HEK293 (cell line): ENCODE measurements around the gene FBXO42.

ENCODE experiments used
- BCL11B ChIP-seq: fragments of 450-650 bp; formaldehyde crosslinking; IDR thresholded peaks from 2 replicates; pipeline ENCODE4 v1.5.1; 2016; ENCODE audit warnings: low read depth, missing biosample characterization, missing genetic modification characterization
- GLI2 ChIP-seq: fragments of 450-650 bp; formaldehyde crosslinking; IDR thresholded peaks from 2 replicates; pipeline ENCODE4; 2017; ENCODE audit warnings: missing biosample characterization, missing genetic modification characterization, low read depth, borderline replicate concordance
- GLI4 ChIP-seq: fragments of 450-650 bp; formaldehyde crosslinking; IDR thresholded peaks from 2 replicates; pipeline ENCODE4 v1.5.1; 2016; ENCODE audit warnings: missing biosample characterization, missing genetic modification characterization
- HIC1 ChIP-seq: fragments of 450-650 bp; formaldehyde crosslinking; IDR thresholded peaks from 2 replicates; pipeline ENCODE4 v1.5.1; 2016; ENCODE audit warnings: missing biosample characterization, missing genetic modification characterization
- KLF10 ChIP-seq: fragments of 450-650 bp; IDR thresholded peaks from 2 replicates; pipeline ENCODE4 v1.5.1; 2018; ENCODE audit warnings: missing biosample characterization, mild to moderate bottlenecking, missing genetic modification characterization
- KLF9 ChIP-seq: fragments of 450-650 bp; formaldehyde crosslinking; IDR thresholded peaks from 2 replicates; pipeline ENCODE4 v1.5.1; 2016; ENCODE audit warnings: missing biosample characterization, missing genetic modification characterization, low read depth
- MYNN ChIP-seq: fragments of 450-650 bp; formaldehyde crosslinking; IDR thresholded peaks from 2 replicates; pipeline ENCODE4 v1.5.1; 2016; ENCODE audit warnings: missing biosample characterization, missing genetic modification characterization, borderline replicate concordance
- SP7 ChIP-seq: fragments of 450-650 bp; formaldehyde crosslinking; IDR thresholded peaks from 2 replicates; pipeline ENCODE4 v1.5.1; 2016; ENCODE audit warnings: missing biosample characterization, missing genetic modification characterization
- WT1 ChIP-seq: fragments of 450-650 bp; formaldehyde crosslinking; IDR thresholded peaks from 2 replicates; pipeline ENCODE4 v1.5.1; 2016; ENCODE audit warnings: missing biosample characterization, missing genetic modification characterization
- ZBTB10 ChIP-seq: fragments of 450-650 bp; formaldehyde crosslinking; IDR thresholded peaks from 2 replicates; pipeline ENCODE4 v1.5.1; 2016; ENCODE audit warnings: missing biosample characterization, missing genetic modification characterization
- ZBTB26 ChIP-seq: fragments of 450-650 bp; formaldehyde crosslinking; optimal IDR thresholded peaks from 2 replicates; pipeline ENCODE3; 2016; ENCODE audit warnings: missing biosample characterization, mild to moderate bottlenecking, missing genetic modification characterization
- ZBTB48 ChIP-seq: fragments of 450-650 bp; formaldehyde crosslinking; IDR thresholded peaks from 2 replicates; pipeline ENCODE4 v1.5.1; 2016; ENCODE audit warnings: missing biosample characterization, missing genetic modification characterization
- ZBTB7A ChIP-seq: fragments of 450-650 bp; formaldehyde crosslinking; IDR thresholded peaks from 2 replicates; pipeline ENCODE4 v1.5.1; 2016; ENCODE audit warnings: low read depth, missing biosample characterization, missing genetic modification characterization
- ZBTB8A ChIP-seq: fragments of 450-650 bp; formaldehyde crosslinking; IDR thresholded peaks from 2 replicates; pipeline ENCODE4 v1.5.1; 2016; ENCODE audit warnings: missing biosample characterization, missing genetic modification characterization
- ZFP3 ChIP-seq: fragments of 450-650 bp; formaldehyde crosslinking; IDR thresholded peaks from 2 replicates; pipeline ENCODE4 v1.5.1; 2016; ENCODE audit warnings: low read depth, missing biosample characterization, missing genetic modification characterization
- ZFP41 ChIP-seq: fragments of 450-650 bp; formaldehyde crosslinking; IDR thresholded peaks from 2 replicates; pipeline ENCODE4 v1.5.1; 2016; ENCODE audit warnings: missing biosample characterization, missing genetic modification characterization, borderline replicate concordance
- ZNF112 ChIP-seq: fragments of 450-650 bp; formaldehyde crosslinking; IDR thresholded peaks from 2 replicates; pipeline ENCODE4 v1.5.0; 2017; ENCODE audit warnings: missing biosample characterization, missing genetic modification characterization
- ZNF175 ChIP-seq: fragments of 450-650 bp; formaldehyde crosslinking; IDR thresholded peaks from 2 replicates; pipeline ENCODE4 v1.5.1; 2016; ENCODE audit warnings: missing biosample characterization, missing genetic modification characterization
- ZNF24 ChIP-seq: fragments of 450-650 bp; formaldehyde crosslinking; IDR thresholded peaks from 2 replicates; pipeline ENCODE4 v1.5.1; 2016; ENCODE audit warnings: missing biosample characterization, missing genetic modification characterization
- ZNF311 ChIP-seq: fragments of 450-650 bp; formaldehyde crosslinking; IDR thresholded peaks from 2 replicates; pipeline ENCODE4 v1.5.1; 2017; ENCODE audit warnings: missing biosample characterization, missing genetic modification characterization, borderline replicate concordance
- ZNF354C ChIP-seq: fragments of 450-650 bp; formaldehyde crosslinking; IDR thresholded peaks from 2 replicates; pipeline ENCODE4 v1.5.1; 2016; ENCODE audit warnings: missing biosample characterization, missing genetic modification characterization, low read depth, borderline replicate concordance
- ZNF366 ChIP-seq: fragments of 450-650 bp; formaldehyde crosslinking; conservative IDR thresholded peaks from 2 replicates; pipeline ENCODE4 v1.5.1; 2016; ENCODE audit warnings: missing biosample characterization, missing genetic modification characterization
- ZNF513 ChIP-seq: fragments of 450-650 bp; IDR thresholded peaks from 2 replicates; pipeline ENCODE4 v1.5.1; 2018; ENCODE audit warnings: missing biosample characterization, missing genetic modification characterization
- ZNF514 ChIP-seq: fragments of 450-650 bp; formaldehyde crosslinking; IDR thresholded peaks from 2 replicates; pipeline ENCODE4 v1.5.1; 2016; ENCODE audit warnings: missing biosample characterization, missing genetic modification characterization
- ZNF561 ChIP-seq: fragments of 450-650 bp; IDR thresholded peaks from 2 replicates; pipeline ENCODE4 v1.5.1; 2018; ENCODE audit warnings: missing biosample characterization, missing genetic modification characterization, borderline replicate concordance
- ZNF629 ChIP-seq: fragments of 450-650 bp; formaldehyde crosslinking; IDR thresholded peaks from 2 replicates; pipeline ENCODE4 v1.5.1; 2017; ENCODE audit warnings: missing biosample characterization, missing genetic modification characterization
- ZNF670 ChIP-seq: fragments of 450-650 bp; formaldehyde crosslinking; IDR thresholded peaks from 2 replicates; pipeline ENCODE4 v1.5.1; 2016; ENCODE audit warnings: missing biosample characterization, missing genetic modification characterization, low read depth
- ZNF76 ChIP-seq: fragments of 450-650 bp; formaldehyde crosslinking; IDR thresholded peaks from 2 replicates; pipeline ENCODE4; 2016; ENCODE audit warnings: low read depth, missing biosample characterization, missing genetic modification characterization, borderline replicate concordance
- ZNF792 ChIP-seq: fragments of 450-650 bp; formaldehyde crosslinking; IDR thresholded peaks from 2 replicates; pipeline ENCODE4 v1.5.1; 2016; ENCODE audit warnings: missing biosample characterization, missing genetic modification characterization

FBXO42 gene

GRCh38 chr1:16217061-16217785 is 135.1 kb downstream of the FBXO42 start (continued):
- TF ChIP-seq ZNF112 (tag by site-specific recombination) (no peak), WT1 (tag by site-specific recombination) (no peak), ZFP3 (no peak), KLF10 (tag by site-specific recombination) (0 out of 2 replicates have a peak, but pooled peaks have one; percentile 42), HIC1 (tag by site-specific recombination) (peak; percentile 96), SP7 (tag by site-specific recombination) (no peak), ZNF76 (tag by site-specific recombination) (peak; percentile 29; the same call in 1 of the 2 replicates), ZBTB26 (peak; percentile 56), ZFP41 (tag by site-specific recombination) (no peak), MYNN (tag by site-specific recombination) (no peak), ZBTB7A (tag by site-specific recombination) (no peak), ZBTB48 (tag by site-specific recombination) (no peak), ZNF354C (tag by site-specific recombination) (no peak), ZNF24 (tag by site-specific recombination) (no peak), ZNF670 (tag by site-specific recombination) (no peak), BCL11B (no peak), ZNF792 (no peak), ZNF366 (tag by site-specific recombination) (peak; percentile 50), GLI4 (tag by site-specific recombination) (no peak), ZBTB8A (tag by site-specific recombination) (peak; percentile 75), KLF9 (tag by site-specific recombination) (peak; percentile 96), ZBTB10 (tag by site-specific recombination) (0 out of 2 replicates have a peak, but pooled peaks have one; percentile 23), GLI2 (tag by site-specific recombination) (no peak), ZNF561 (tag by site-specific recombination) (no peak), ZNF514 (tag by site-specific recombination) (no peak), ZNF175 (tag by site-specific recombination) (no peak), ZNF311 (tag by site-specific recombination) (no peak), ZNF629 (tag by site-specific recombination) (0 out of 2 replicates have a peak, but pooled peaks have one; percentile 17), ZNF513 (tag by site-specific recombination) (no peak)
